ENCODE results near the gene SHISA5.

The SHISA5 gene

DNA sequence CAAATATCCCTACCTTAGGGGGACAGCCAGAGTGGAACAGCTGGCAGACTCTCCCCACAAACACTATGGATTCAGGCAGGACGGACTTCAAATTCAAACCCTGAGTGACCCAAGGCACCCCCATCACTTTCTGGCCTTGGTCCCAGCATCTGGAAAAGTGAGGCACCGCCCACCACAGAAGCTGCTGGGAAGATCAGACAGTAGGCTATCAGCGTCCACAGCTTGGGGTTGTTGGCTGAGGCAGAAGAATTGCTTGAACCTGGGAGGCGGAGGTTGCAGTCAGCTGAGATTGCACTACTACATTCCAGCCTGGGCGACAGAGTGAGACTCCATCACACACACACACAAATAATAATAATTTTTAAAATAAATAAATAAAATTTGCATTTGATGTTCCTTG lies 44.2 kb upstream of the SHISA5 start:
- no peaks in the 10 kb centered on the region for H3K36me3 ChIP-seq
- no peak overlapping the region for H3K4me3 ChIP-seq (ENCODE audit: low read depth, low read length)
- H3K27me3 ChIP-seq = no peaks in the 10 kb centered on the region
- no peak for TF ChIP-seq CTCF (IDR thresholded peaks at IDR 0.05; ENCODE audit: low read depth, low read length)
- no peak for DNase-seq
- no peaks in the 10 kb centered on the region for H3K9me3 ChIP-seq
- H3K4me1 ChIP-seq = no peaks in the 10 kb centered on the region; the same call in 1 of the 2 replicates

- Histone ChIP-seq H3K4me3 (ENCODE audit: low read depth, low read length) (no peak overlapping the region), H3K27me3 (no peaks in the 10 kb centered on the region), H3K36me3 (no peaks in the 10 kb centered on the region), H3K4me1 (no peaks in the 10 kb centered on the region; the same call in 1 of the 2 replicates), H3K9me3 (no peaks in the 10 kb centered on the region)
- no peak for TF ChIP-seq CTCF (IDR thresholded peaks at IDR 0.05; ENCODE audit: low read depth, low read length)
- no peak for DNase-seq
Measured at GRCh38 chr3:48546203-48546829, 42.3 kb upstream of the SHISA5 start.

GRCh38 chr3:48544141-48544540 lies 40.2 kb upstream of the SHISA5 start:
- H3K36me3 ChIP-seq = no peaks in the 10 kb centered on the region
- no peaks in the 10 kb centered on the region; the same call in 1 of the 2 replicates for H3K4me1 ChIP-seq
- no peak for DNase-seq

DNA sequence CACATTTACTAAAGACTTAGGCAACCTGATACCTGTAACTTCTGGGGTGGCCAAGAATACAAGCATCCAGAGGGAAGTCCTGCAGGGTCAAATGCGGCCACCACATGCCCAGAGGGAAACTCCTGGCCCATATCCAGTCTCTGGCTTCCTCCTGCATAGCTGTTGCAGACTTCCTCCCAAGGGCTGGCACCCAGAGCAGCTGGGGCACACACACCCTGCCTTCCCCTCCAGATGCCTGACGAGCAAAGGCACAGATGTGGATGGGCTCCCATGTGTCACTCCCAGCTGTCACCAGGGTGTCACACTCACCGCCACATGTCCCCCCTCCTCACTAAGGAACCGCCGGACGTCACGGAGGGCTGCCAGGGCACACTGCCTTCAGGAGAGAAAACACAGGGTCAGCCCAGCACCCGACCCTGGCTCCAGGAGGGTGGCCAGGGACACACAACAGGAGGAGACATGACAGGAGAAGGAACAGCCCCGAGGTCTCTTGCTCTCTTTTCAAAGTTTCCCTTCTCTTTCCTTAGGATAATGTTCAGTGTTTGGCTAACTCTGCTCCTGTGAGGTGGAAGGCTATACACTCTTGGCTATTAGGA lies 39.4 kb upstream of the SHISA5 start:
- TF ChIP-seq CTCF (IDR thresholded peaks at IDR 0.05; ENCODE audit: low read depth, low read length) = no peak
- H3K4me3 ChIP-seq (ENCODE audit: low read depth, low read length) = no peak overlapping the region
- peak; percentile 56 for DNase-seq
- no peaks in the 10 kb centered on the region for H3K36me3 ChIP-seq
- H3K4me1 ChIP-seq = no peaks in the 10 kb centered on the region; the same call in 1 of the 2 replicates
- H3K27me3 ChIP-seq = no peaks in the 10 kb centered on the region
- H3K9me3 ChIP-seq = no peaks in the 10 kb centered on the region

More at GRCh38 chr3:48544141-48544540, 40.2 kb upstream of the SHISA5 start:
- H3K9me3 ChIP-seq = no peaks in the 10 kb centered on the region
- H3K27me3 ChIP-seq = no peaks in the 10 kb centered on the region
- no peak overlapping the region for H3K4me3 ChIP-seq (ENCODE audit: low read depth, low read length)
- TF ChIP-seq CTCF (IDR thresholded peaks at IDR 0.05; ENCODE audit: low read depth, low read length) = no peak

DNA sequence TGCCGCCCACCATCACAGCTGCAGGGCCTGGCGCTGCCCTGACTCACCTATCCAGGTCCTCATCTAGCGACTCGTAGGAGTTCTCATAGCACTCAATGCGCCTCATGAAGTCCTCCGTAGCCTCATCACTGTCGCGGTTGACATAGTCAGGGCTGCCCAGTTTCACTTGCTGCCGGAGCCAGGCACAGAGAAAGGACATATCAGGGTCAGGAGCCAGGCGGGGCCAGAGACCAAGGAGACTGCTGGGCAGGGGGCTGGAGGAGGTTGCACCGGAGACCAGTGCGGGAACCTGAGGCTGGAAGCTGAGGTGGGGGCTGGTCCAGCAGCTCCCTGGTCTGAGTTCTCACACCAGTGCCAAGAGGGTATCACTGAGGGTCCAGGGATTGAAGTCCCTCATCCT lies 34.5 kb upstream of the SHISA5 start:
- TF ChIP-seq CTCF (IDR thresholded peaks at IDR 0.05; ENCODE audit: low read depth, low read length) = no peak
- DNase-seq = no peak
- H3K4me3 ChIP-seq (ENCODE audit: low read depth, low read length) = no peak overlapping the region
- H3K36me3 ChIP-seq = no peaks in the 10 kb centered on the region
- no peaks in the 10 kb centered on the region; the same call in 1 of the 2 replicates for H3K4me1 ChIP-seq
- H3K9me3 ChIP-seq = no peaks in the 10 kb centered on the region
- no peaks in the 10 kb centered on the region for H3K27me3 ChIP-seq

DNA sequence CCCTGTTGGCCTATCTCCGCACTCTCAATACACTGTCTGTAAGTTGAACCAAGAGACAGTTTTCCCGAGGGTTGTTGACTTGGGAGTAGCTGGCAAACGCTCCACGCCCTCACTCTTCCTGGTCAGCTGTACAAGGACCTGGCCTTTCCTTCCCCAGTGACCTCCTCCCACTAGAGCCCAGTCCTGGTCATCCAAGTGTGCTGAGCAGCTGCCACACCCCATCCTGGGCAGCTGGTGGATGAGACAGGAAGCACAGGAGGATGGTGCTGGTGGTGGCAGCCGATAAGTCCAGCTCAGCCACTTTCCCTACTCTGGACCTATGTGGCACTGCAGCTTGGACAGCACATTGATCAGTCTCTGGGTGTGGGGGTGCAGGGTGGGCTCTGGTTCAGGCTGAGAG lies 32.8 kb upstream of the SHISA5 start:
- H3K36me3 ChIP-seq = no peaks in the 10 kb centered on the region
- no peak overlapping the region for H3K4me3 ChIP-seq (ENCODE audit: low read depth, low read length)
- no peaks in the 10 kb centered on the region for H3K27me3 ChIP-seq
- DNase-seq = no peak
- H3K9me3 ChIP-seq = no peaks in the 10 kb centered on the region
- H3K4me1 ChIP-seq = no peaks in the 10 kb centered on the region
- TF ChIP-seq CTCF (IDR thresholded peaks at IDR 0.05; ENCODE audit: low read depth, low read length) = no peak
